ENCODE data around the gene DPEP2NB. TPM values are rescaled to one million over a fixed set of nuclear protein-coding genes. Genes with fewer than 3 reads are reported as not detected.
"Not testable (repeated sequence)": the region's sequence is repeated elsewhere in the genome, so short reads cannot be mapped to it uniquely, and the experiment has no call there.

DPEP2NB gene
- total RNA-seq, 6 experiments from 2014 or later, result not detected

GRCh38 chr16:68000450-68000849, 15.3 kb downstream of the DPEP2NB start:
- peaks cover 2% of the 10 kb centered on the region for H3K27me3 Mint-ChIP-seq (ENCODE audit: insufficient read depth)
- no peaks in the 10 kb centered on the region for H3K36me3 Mint-ChIP-seq (ENCODE audit: low read depth)
- TF ChIP-seq CTCF (IDR thresholded peaks at IDR 0.05), result no peak
- no peak for DNase-seq
- H3K27ac Mint-ChIP-seq, result no peak overlapping the region
- peaks cover 10% of the 10 kb centered on the region for H3K4me1 Mint-ChIP-seq (ENCODE audit: low read depth)
- H3K9me3 Mint-ChIP-seq, result no peaks in the 10 kb centered on the region
- H3K4me3 Mint-ChIP-seq, result no peak overlapping the region

- H3K4me1 Mint-ChIP-seq (ENCODE audit: low read depth), result peaks cover 10% of the 10 kb centered on the region
These were observed 15.7 kb downstream of the DPEP2NB start for GRCh38 chr16:67999985-68000384.

GRCh38 chr16:67998779-67999688, 16.7 kb downstream of the DPEP2NB start, which contains the start of gene DPEP2:
DPEP2 (minus strand) TSS chr16:67999484; CDS start chr16:67993212, 6,272 bp downstream.
- H3K36me3 Mint-ChIP-seq (ENCODE audit: low read depth); DNase-seq; H3K27ac Mint-ChIP-seq; H3K9me3 Mint-ChIP-seq; H3K27me3 Mint-ChIP-seq (ENCODE audit: insufficient read depth); H3K4me3 Mint-ChIP-seq: not testable (repeated sequence)
- peaks cover 10% of the 10 kb centered on the region for H3K4me1 Mint-ChIP-seq (ENCODE audit: low read depth)

More at GRCh38 chr16:67999985-68000384, 15.7 kb downstream of the DPEP2NB start:
- no peaks in the 10 kb centered on the region for H3K9me3 Mint-ChIP-seq
- peaks cover 2% of the 10 kb centered on the region for H3K27me3 Mint-ChIP-seq (ENCODE audit: insufficient read depth)
- no peak overlapping the region for H3K27ac Mint-ChIP-seq
- H3K36me3 Mint-ChIP-seq (ENCODE audit: low read depth), result no peaks in the 10 kb centered on the region
- no peak for TF ChIP-seq CTCF (IDR thresholded peaks at IDR 0.05)
- H3K4me3 Mint-ChIP-seq, result no peak overlapping the region
- DNase-seq, result no peak

GRCh38 chr16:67998231-67998778, 17.4 kb downstream of the DPEP2NB start:
- DNase-seq; H3K9me3 Mint-ChIP-seq; H3K36me3 Mint-ChIP-seq (ENCODE audit: low read depth); H3K4me3 Mint-ChIP-seq; H3K27ac Mint-ChIP-seq; H3K27me3 Mint-ChIP-seq (ENCODE audit: insufficient read depth): not testable (repeated sequence)
- H3K4me1 Mint-ChIP-seq (ENCODE audit: low read depth), result peaks cover 10% of the 10 kb centered on the region

GRCh38 chr16:67996666-67997065, 19.0 kb downstream of the DPEP2NB start:
- TF ChIP-seq CTCF (IDR thresholded peaks at IDR 0.05), result no peak
- peaks cover 10% of the 10 kb centered on the region for H3K4me1 Mint-ChIP-seq (ENCODE audit: low read depth)
- H3K27me3 Mint-ChIP-seq (ENCODE audit: insufficient read depth), result peaks cover 2% of the 10 kb centered on the region
- H3K4me3 Mint-ChIP-seq, result no peak overlapping the region
- no peaks in the 10 kb centered on the region for H3K9me3 Mint-ChIP-seq
- no peak for DNase-seq
- H3K27ac Mint-ChIP-seq, result no peak overlapping the region
- H3K36me3 Mint-ChIP-seq (ENCODE audit: low read depth), result no peaks in the 10 kb centered on the region

GRCh38 chr16:67995423-67995822, 20.3 kb downstream of the DPEP2NB start:
- Mint-ChIP-seq H3K36me3 (ENCODE audit: low read depth) (no peaks in the 10 kb centered on the region), H3K27me3 (ENCODE audit: insufficient read depth) (peaks cover 2% of the 10 kb centered on the region), H3K27ac (no peak overlapping the region), H3K4me1 (ENCODE audit: low read depth) (peaks cover 8% of the 10 kb centered on the region), H3K4me3 (no peak overlapping the region), H3K9me3 (no peaks in the 10 kb centered on the region)
- DNase-seq, result no peak
- no peak for TF ChIP-seq CTCF (IDR thresholded peaks at IDR 0.05)

GRCh38 chr16:67994040-67994408, 21.7 kb downstream of the DPEP2NB start:
- not testable (repeated sequence) for H3K27me3 Mint-ChIP-seq (ENCODE audit: insufficient read depth); H3K4me1 Mint-ChIP-seq (ENCODE audit: low read depth); H3K4me3 Mint-ChIP-seq; H3K36me3 Mint-ChIP-seq (ENCODE audit: low read depth); DNase-seq; H3K27ac Mint-ChIP-seq; H3K9me3 Mint-ChIP-seq

All from HFFc6 (cell line).